ENCODE results near the gene JMY.
"Not testable (repeated sequence)": the region's sequence is repeated elsewhere in the genome, so short reads cannot be mapped to it uniquely, and the experiment has no call there.

The JMY gene

DNA sequence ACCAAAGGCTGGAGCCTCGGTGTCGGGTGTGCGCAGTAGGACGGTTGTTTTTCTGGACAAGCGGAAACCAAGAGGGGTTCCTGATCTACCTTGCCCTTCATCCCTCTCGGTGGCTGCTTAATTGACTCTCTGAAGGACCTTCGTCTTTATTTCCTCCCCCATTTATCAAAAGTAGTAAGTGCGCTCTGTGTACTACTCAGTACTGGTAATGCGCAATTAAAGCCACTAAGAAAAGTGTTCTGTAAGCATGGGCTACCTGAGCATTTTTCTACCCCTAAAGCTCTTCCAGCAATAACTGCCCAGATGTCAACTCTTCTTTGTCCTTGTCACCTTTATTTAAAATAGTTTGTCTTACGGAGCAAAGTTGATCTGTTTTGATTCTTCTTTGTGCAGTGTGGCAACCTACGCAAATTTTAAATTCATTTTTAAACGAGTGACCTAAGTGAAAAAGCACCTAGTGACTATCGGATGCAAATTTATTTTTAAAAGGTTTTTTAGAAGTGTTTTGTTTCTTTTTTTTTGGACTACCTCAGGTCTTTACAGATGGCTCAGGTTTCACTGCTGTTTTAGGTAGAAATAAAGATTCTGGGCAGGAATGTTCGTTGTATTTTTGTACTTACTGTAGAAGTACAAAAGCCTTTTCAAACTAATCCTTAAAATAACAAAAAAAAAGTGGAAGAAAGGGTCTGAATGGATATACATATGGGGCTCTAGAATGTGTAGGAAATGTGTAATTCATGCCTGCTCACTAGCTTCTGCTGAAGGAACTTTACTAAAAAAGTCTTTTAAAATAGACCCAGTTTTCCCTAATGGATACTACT is 2.0 kb downstream of the JMY start:
- no peak for DNase-seq

DNA sequence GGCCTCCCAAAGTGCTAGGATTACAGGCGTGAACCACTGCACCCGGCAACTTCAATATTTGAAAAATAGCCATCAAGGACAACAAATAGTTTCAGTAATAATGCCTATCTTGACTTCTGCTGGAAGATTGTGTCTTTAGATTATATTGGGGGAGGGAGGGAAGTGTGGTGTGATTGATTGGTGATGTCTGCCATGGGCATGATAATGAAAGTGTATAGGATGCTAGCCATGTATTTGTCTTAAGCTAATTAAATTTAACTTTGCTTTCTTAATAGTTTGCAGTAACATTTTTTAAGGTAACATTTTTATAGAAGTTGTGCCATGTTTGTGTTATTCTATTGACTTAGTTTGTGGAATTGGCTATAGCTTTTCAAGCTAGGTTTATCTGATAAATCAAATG is 4.6 kb downstream of the JMY start:
- no peak for DNase-seq

DNA sequence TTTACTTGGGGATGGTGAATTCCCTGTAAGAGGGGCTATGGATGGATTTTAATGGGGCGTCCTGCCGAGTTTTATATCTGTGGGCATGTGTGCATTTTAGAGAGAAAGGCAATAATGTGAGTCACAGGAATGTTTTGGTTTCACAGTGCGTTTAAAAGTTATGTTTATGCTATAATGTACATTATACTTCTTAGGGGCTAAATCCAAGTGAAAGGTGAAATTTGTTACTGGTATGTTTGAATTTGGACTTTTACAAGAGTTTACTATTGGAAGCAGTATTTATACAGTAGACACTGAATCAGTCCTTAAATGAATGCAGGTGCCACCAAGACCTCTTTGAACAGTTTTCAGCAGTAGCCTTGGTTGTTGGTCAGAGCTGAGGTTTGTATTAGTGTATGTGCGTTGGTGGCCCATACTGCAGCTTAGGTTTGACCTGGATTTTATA is 5.6 kb downstream of the JMY start:
- no peak for DNase-seq

DNA sequence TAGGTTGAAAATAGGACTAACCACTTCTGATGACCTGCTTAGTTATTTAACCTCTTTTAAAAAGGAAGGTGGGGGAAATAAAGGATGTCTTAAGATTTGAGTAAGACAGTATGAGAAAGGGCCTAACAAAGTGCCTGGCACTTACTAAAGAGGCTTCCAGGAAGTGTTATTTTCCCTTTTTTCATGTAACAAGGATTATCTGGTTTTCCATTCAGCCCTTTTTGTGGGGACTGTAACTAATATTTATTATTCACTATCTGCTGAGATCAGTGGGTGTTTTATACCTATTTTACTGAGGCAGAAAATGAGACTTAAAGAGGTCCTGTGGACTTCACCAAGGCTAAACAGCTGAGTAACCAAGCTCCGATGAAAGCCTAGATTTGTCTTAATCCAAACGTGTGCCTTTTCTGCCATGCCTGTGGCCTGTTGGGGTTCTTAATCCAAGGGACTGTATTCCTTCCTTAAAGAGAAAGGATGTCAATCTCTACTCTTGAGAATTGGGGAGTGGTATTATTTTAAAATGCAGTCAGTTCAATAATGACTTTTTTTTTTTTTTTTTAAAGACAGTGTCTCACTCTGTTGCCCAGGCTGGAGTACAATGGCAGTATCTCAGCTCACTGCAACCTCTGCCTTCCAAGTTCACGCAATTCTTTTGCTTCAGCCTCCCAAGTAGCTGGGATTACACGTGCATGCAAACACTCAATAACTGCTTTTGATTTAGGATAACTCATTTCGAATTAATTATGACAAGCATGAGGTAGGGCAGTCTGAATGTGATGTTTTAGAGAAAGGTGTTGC is 6.5 kb downstream of the JMY start:
- DNase-seq, result no peak

DNA sequence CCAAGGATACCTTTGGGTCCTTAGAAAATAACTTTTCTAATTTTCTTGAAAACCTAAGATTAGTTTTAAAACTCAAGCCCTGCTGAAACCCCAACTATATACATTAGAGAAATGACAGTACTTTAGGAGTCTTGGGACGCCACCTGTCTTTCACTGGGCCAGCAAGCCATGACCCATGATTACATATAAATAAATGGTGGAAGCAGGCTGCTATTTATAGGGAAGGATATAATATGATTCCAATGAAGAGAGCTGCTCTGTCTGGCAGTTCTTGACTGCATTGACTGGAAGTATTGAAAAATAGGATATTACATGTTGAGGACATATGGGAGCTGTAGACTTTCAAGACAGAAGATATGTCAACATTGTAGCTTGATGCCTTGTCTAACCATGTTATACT is 7.3 kb downstream of the JMY start:
- no peak for DNase-seq

DNA sequence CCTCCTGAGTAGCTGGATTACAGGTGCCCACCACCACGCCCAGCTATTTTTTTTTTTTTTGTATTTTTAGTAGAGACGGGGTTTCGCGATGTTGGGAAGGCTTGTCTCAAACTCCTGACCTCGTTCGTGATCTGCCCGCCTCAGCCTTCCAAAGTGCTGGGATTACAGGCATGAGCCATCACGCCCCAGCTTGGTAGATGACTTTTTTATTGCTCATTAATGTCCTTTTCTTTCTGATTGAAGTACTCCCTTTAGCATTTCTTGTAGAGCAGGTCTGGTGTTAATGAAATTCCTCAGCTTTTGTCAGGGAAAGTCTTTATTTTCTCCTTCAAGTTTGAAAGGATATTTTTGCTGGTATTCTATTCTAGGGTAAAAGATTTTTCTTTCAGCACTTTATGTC is 18.1 kb downstream of the JMY start:
- DNase-seq, result not testable (repeated sequence)

DNA sequence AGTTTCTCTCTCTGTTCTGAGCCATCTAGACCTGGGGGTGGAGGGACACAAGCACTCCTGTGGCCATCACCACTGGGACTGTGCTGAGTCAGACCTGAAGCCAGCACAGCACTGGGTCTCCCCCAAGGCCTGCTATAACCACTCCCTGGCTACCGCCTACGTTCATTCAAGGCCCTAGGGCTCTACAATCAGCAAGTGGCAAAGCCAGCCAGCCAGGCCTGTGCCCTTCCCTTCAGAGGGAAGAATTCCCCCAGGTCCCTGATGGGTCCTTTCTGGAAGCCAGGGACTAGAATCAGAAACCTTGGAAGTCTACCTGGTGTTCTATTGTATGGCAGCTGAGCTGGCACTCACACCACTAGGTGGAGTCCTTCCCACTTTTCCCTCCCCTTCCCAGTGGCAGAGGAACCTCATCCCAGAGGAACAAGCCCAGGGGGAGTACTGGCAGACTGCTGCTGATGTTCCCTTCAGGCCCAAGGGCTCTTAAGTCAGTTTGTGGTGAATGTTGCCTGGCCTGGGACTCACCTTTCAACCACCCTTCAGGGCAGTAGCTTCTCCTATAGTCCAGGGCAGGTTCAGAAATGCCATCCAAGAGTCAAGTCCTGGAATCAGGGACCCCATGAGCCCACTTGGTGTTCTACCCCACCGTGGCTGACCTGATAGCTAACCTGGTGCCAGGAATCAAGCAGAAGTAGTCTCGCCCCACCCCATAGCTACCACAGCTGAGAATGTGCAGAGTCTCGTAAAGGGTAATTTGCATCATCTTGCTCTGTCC is 20.0 kb downstream of the JMY start:
- DNase-seq, result no peak

DNA sequence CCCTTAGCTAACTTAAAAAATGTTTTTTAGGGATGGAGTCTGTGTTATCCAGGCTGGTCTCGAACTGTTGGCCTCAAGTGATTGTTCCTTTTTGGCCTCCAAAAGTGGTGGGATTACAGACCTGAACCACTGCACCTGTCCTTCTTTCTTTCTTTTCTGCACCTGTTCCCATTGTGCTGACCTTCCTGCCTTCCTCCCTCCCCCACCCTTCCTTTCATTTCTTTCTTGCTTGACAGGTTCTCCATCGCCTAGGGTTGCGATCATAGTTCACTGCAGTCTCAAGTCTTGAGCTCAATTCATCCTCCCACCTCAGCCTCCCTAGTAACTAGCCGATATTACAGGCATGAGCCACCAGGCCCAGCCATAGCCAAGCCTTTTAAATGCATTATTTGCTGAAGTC is 20.6 kb downstream of the JMY start:
- no peak for DNase-seq

DNA sequence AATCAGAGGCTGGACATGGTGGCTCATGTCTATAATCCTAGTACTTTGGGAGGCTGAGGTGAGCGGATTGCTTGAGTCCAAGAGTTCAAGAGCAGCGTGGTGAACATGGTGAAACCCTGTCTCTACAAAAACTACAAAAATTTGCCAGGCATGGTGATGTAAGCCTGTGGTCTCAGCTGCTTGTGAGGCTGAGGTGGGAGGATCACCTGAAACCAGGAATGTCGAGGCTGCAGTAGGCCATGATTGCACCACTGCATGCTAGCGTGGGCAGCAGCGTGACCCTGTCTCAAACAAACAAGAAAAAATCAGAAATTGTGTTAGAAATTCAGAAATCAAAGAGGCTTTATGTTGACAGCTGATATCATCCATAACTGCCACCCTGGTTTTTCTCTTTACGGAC is 21.4 kb downstream of the JMY start:
- DNase-seq, result no peak

DNA sequence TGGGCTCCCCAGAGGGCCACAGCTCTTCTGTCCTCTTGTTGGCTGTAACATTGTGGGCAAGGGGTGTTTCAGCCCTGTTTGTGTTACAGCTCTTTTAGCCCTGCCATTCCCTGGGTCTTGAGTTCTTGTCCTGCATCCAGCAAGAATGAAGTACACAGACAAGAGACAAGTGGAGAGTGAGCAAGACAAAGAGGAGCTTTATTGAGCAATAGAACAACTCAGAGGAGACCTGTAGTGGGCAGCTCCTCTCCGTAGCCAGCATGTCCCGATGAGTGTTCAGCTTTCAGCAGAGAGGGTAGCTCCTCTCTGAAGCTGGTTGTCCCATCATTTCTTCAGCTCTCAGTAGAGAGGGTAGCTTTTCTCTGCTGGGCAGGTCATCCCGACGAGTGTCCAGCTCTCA is 22.9 kb downstream of the JMY start:
- DNase-seq, result no peak

DNA sequence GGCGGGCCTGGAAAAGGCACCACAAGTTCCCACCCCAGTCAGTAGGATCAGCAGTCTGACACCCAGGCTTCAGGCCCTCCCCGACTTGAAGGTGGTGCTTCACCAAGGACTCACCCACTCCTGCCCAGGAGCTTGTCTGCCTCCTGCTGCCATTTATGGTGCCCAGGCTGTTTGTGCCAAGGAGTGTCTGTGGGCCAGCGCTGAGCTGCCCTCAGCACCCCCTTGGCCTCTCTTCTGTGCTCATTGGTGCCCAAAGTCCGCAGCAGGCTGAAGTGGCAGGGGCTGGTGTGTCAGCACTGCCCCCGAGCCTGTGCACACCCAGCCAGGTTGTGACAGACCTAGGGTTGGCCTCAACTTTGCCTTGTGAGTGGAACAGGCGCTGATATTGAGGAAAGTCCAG is 23.5 kb downstream of the JMY start:
- no peak for DNase-seq

DNA sequence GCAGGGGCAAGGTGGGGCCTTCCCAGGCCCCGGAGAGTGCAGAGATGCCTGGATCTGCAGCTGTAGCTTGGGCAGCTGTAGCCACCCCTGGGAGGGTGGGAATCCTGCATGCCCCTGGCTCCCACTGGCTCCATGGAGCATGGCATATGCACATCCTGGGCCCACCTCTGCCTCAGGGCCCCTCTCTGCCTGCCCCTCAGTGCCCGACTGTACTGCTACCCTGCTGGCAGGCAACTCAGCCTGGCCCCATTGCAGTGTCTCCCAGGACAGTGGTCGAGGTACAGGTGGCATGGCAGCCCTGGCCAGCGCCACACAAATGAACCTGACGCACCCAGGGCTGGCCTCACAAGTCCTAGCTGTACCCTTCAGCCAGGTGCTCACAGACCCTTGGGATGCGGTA is 23.9 kb downstream of the JMY start:
- no peak for DNase-seq

DNA sequence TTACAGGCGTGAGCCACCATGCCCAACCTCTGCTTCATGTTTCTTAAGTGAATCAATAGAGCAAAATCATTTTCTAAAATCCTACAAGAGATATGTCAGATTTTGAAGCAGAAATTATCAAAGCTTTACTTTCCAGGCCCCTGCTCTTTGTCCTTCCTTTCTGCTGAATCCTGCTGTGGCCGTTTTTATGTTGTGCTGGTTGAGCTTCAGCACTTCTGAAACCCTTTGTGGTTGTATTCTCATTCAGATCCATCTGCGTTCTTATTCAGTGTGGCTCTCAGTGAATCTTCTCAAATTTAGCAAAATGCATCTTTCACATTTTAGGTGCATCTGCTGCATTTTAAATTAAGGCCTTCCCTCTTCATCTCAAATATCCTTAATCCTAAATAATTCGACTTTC is 26.0 kb downstream of the JMY start:
- no peak for DNase-seq

DNA sequence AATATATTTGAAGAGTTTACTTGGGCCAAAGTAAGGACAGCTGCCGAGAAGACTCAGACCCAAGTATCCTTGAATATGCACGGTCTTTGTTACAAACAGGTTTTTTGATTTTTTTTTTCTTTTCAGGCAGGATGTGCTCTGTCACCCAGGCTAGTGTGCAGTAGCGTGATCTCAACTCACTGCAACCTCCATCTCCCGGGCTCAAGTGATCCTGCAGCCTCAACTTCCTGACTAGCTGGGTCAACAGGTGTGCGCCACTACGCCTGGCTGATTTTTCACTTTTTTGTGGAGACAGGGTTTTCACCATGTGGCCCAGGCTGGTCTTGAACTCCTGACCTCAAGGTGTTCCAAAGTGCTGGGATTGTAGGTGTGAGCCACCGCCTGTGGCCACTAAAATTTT is 27.4 kb downstream of the JMY start:
- DNase-seq, result no peak

DNA sequence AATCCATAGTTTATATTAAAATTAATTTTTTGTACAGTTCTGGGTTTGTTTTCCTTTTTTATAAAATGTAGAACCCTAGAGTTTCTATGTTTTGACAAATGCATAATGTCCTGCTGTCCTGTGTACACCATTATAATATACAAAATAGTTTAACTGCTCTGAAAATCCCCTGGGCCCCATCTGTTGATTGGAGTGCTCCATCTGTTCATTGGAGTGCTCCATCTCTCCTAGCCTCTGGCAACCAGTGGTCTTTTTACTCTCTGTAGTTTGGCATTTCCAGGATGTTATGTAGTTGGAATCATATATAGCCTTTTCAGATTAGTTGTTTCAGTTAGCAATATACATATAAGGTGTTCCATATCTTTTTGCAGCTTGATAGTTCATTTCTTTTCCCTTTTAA is 31.2 kb downstream of the JMY start:
- DNase-seq, result no peak

DNA sequence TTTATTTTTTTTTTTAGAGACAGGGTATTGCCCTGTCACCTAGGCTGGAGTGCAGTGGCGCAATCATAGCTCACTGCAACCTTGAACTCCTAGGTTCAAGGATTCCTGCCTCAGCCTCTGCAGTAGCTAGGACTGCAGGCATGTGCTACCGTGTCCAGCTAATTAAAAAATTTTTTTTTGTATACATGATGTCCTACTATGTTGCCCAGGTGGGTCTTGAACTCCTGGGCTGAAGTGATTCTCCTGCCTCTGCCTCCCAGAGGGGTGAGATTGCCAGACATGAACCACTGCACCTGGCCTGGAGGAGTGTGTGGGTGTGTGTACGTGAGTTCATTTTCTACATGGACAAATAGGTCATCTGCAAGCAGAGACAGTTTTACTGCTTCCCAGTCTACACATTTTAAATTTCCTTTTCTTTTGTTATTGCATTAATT is 33.8 kb downstream of the JMY start:
- DNase-seq, result no peak

DNA sequence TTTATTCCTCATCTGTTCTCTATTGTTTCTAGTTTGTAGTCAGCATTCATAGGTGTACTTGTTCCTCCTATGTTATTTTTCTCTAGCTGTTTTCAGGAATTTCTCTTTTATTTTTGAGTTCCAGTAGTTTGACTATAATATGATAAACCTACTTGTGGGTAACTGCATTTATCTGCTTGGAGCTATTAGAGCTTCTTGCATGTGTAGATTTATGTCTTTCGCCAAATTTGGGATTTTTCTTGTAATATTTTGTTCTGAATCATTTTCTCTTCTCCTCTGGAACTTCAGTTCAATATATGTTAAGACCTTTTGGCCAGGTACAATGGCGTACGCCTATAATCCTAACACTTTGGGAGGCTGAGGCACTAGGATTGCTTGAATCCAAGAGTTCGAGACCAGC is 37.4 kb downstream of the JMY start:
- DNase-seq, result no peak

DNA sequence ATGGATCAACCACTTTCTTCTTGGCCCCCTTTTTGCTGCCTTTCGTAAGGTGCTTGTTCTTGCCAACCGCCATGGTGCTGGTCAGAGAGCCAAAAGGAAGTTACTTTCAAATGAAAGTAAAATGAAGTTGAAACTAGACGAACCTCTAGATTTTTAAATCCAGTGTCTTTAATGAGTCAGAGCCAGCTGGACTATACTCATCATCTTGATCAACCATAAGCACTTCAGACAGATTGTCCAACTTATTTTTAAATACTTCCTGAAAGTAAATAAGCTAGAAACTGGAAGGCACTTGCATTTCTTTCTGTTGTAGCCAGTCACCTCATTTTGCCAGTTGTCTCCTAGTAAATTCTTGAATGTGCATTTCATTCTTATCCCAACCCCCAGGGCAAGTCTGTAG is 48.9 kb downstream of the JMY start:
- DNase-seq, result no peak

DNA sequence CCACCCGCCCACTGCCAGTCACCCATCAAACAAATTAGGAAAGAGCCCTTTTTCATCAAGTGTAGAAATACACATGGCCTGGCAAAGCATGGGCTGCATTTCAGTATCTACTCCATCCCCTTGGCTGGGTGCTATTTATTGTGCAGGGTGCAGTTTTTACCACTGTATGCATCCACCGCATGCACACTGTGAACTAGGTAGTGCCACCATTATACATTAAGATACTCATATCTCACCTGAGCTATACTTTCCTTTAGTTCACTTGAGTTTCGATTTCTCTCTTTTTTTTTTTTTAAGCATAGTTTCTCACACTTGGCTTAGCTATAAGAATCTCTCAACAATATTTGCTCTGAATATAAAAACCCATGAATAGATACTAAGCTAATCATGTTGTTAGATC is 49.4 kb downstream of the JMY start:
- no peak for DNase-seq

DNA sequence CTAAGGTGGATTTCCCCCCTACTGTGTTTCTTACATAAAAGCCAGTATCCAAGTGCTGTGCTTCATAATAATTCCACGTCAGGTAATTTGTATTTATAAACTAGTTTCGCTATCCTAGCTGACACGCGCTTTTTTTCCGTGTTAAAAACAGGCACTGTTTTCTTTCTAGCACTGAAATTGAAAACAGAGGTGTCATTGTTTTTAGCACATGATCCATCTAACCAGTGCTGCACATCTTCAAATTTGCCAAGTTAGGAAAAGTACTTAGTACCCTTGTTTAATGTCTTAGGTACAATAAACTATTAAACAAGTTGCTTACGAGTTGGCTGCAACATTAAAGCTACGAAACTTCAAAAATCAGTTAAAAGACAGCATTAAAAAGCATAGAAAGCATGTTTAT is 49.9 kb downstream of the JMY start:
- no peak for DNase-seq

DNA sequence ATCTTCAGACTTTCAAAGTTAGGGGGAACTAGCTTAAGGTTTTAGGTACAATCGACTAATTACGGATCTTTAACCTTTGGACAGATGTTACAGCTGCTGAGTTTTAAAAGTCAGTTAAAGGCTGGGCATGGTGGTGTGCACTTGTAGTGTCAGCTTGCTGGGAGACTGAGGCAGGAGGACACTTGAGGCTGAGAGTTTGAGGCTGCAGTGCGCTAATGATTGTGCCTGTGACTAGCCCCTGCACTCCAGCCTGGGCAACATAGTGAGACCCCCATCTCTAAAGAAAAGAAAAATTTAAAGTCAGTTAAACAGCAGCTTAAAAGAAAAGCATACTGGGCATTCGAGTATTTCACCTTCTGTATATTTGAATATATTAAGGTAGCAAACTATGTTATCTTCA is 51.4 kb downstream of the JMY start:
- DNase-seq, result no peak

DNA sequence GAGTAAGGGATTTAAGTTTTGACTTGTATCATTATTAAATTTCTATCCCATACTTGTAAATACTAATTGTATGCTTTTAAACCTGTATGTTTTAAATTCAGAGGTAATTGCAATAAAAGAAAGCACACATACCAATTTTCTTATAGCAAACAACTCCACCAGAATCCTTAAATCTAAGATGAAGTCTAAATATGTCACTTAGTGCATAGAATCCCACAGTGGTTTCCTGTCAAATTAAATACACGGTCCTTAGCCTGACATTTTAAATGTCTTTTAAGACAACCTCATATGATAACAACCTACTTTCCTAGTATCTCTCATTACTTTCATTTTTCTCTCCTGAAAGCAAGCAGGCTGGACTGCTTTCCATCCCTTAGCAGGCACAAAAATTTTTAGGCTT is 52.0 kb downstream of the JMY start:
- DNase-seq, result no peak

Measured in nucleus accumbens (tissue), 56 donors.